Measurements from ENCODE around the gene JPH2.

The JPH2 gene

DNA sequence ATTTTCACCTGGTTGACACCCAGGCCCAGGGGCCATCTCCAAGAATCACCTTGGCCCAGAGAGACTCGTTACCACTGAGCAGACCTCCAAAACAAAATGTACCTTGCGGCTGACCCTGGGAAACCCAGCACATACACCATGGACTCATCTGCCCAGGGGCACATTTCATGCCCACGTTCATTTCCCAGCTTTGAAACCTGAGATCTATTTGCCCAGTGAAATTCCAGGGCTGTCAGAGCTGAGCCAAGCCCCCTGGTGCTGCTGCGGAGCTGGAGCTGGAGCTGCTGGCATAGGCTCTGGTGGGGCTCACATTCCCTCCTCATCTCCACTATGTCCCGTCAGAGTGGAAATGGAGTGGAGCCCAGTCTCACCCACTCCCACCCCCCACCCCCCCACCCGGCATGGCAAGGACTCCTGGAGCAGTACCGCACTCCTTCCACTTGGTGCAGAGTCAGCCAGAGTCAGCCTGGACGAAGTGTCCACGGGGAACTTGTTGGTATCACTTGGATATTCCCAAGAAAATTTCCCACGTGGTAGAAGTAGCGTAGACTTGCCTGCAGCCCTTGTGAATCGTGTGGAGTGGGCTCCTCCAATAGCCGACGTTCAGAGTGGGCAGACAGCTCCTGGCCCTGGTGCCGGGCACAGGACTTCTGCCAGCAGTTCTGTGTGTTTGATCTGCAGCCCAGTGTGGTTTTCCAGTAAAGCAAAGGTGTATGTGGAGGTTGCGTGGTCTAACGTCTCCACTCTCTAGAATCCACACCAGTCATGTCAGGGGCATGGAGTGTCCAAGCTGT, 41.7 kb upstream of the JPH2 start:
- TF ChIP-seq ZFX (IDR thresholded peaks at IDR 0.05; ENCODE audit: borderline replicate concordance) = no peak
- TF ChIP-seq, protein P1, sequence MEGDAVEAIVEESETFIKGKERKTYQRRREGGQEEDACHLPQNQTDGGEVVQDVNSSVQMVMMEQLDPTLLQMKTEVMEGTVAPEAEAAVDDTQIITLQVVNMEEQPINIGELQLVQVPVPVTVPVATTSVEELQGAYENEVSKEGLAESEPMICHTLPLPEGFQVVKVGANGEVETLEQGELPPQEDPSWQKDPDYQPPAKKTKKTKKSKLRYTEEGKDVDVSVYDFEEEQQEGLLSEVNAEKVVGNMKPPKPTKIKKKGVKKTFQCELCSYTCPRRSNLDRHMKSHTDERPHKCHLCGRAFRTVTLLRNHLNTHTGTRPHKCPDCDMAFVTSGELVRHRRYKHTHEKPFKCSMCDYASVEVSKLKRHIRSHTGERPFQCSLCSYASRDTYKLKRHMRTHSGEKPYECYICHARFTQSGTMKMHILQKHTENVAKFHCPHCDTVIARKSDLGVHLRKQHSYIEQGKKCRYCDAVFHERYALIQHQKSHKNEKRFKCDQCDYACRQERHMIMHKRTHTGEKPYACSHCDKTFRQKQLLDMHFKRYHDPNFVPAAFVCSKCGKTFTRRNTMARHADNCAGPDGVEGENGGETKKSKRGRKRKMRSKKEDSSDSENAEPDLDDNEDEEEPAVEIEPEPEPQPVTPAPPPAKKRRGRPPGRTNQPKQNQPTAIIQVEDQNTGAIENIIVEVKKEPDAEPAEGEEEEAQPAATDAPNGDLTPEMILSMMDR (IDR thresholded peaks at IDR 0.05) = no peak
- H3K27ac ChIP-seq = no peak overlapping the region

DNA sequence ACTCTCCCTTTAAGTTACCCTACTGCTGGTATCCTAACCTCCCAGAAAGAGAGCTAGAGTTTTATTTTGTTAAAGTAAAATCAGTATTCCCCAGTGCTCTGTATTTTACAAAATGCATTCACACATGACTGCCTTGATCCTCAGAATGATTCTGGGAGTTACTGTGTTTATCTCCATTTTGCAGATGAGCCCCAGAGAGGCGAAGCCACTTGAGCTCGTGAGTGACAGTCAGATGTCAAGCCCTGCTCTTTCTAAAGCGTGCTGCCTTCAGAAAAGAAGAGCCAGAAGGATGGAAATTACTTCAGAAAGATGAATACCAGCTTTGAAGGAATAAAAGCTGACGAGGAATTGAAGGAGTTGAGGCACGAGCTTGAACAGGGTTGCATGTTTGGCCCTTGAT, 37.6 kb upstream of the JPH2 start:
- no peak overlapping the region for H3K27ac ChIP-seq
- TF ChIP-seq, protein P1 (IDR thresholded peaks at IDR 0.05) = no peak
- no peak for TF ChIP-seq ZFX (IDR thresholded peaks at IDR 0.05; ENCODE audit: borderline replicate concordance)

DNA sequence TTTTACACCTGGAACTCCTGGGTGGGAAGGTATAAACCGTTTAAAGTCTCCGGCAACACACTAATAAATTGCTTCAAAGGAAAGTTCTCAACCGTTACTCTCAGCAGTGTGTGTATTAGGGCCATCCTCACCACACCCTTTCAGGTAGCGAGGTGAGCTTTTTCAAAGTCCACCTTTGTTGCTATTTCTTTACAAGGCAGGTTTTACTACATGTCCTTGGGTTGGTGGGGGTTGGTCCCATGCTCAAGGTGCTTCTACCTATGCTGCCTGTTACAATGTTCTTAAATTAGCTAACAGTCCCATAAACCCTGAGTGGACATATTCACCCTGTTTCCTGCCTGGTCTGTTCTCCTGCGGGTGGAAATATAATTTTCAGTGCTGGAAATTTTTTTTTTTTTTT, 36.7 kb upstream of the JPH2 start:
- H3K27ac ChIP-seq = no peak overlapping the region
- TF ChIP-seq, protein P1 (IDR thresholded peaks at IDR 0.05) = no peak
- no peak for TF ChIP-seq ZFX (IDR thresholded peaks at IDR 0.05; ENCODE audit: borderline replicate concordance)

DNA sequence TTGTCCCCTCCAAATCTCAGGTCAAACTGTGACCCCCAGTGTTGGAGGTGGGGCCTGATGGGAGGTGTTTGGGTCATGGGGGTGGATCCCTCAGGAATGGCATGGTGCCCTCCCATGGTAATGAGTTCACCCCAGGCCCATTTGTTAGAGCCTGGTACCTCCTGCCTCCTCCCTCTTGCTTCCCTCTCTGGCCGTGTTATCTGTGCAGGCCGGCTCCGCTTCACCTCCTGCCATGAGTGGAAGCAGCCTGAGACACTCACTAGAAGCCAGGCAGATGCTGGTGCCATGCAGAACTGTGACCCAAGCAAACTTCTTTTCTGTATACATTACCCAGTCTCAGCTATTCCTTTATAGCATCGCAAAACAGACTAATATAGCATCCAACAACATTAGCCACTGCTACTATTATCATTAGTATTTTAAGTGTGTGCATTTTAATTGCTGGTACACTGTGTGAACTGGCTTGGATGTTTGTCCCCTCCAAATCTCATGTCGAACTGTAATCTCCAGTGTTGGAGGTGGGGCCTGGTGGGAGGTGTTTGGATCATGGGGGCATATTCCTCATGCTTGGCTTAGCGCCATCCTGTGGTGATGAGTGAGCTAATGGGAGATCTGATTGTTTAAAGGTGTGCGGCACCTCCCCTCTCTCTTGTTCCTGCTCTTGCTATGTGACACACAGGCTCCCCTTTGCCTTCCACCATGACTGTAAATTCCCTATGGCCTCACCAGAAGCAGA, 35.8 kb upstream of the JPH2 start:
- no peak overlapping the region for H3K27ac ChIP-seq
- TF ChIP-seq, protein P1 (IDR thresholded peaks at IDR 0.05) = no peak
- TF ChIP-seq ZFX (IDR thresholded peaks at IDR 0.05; ENCODE audit: borderline replicate concordance) = no peak

DNA sequence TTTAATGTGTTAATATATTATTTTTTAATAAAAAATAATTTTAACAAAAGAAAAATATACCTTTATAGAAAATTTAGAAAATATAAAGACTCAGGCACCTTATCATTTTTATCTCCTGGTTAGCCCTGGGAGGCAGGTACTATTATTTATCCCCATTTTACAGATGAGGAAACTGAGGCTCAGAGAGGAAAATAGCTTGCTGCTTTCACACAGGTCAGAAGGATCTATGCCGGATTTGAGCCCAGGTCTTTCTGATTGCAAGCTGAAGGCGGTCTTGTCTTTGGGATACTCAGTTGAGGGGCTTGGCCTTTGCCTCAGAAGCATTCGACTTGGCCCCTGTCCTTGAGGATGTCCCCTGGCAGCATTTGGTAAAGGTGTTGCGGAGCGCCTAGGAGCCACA, 35.0 kb upstream of the JPH2 start:
- TF ChIP-seq ZFX (IDR thresholded peaks at IDR 0.05; ENCODE audit: borderline replicate concordance) = no peak
- TF ChIP-seq, protein P1 (IDR thresholded peaks at IDR 0.05) = no peak
- no peak overlapping the region for H3K27ac ChIP-seq

DNA sequence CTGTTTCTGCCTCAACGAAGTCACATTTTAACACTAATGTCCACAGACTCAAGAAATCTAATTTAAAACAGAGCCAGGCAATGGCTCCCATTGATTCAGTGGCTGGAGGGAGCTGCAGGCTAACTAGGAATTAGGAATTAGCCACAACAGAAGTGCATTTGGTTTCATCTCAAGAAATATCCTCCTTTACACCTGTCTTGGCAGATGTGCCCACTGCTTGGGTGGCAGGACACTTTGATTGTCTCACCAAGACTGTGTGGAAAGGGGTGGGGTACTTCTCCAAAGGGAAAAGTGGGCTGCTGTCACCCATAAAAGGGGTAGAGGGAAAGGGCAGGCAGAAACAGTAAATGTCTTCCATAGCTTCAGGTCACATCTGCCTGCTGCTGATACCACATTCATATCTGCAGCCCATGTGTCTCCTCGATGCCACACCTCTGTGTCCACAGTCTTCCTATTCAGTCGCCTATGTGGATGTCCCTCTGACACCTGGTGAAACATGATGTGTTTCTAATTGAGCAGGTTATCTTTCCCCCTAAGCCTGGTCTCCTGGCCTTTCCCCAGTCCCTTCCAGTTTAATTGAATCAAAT, 34.5 kb upstream of the JPH2 start:
- H3K27ac ChIP-seq = no peak overlapping the region
- TF ChIP-seq, protein P1 (IDR thresholded peaks at IDR 0.05) = no peak
- no peak for TF ChIP-seq ZFX (IDR thresholded peaks at IDR 0.05; ENCODE audit: borderline replicate concordance)

DNA sequence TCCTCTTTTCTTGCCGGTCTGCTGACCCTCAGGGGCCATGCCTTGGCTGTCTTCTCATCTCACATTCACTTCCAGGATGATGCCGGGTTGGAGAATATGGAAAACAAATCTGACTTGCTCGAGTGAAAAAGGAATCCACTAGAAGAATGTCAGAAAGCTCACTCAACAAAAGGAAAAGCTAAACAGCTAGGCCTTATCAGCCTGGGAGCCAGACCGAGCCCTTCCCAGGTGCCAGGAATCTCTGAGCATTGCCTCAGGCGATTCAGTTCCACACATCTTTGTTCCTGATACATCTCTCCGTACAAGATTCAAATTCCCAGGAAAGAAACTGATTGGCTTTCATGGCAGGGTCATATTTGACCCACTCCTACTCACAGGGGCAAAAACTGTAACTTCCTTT, 32.8 kb upstream of the JPH2 start:
- TF ChIP-seq, protein P1 (IDR thresholded peaks at IDR 0.05) = no peak
- H3K27ac ChIP-seq = no peak overlapping the region

All from 22Rv1 (cell line).